ENCODE results near the gene PELI2.

GRCh38 chr14:56073799-56074198 lies 44.4 kb upstream of the PELI2 start:
- TF ChIP-seq CTCF (IDR thresholded peaks at IDR 0.05) (no peak), EZH2 (IDR thresholded peaks at IDR 0.05) (no peak)

Measured in neural progenitor cell (in vitro differentiated cells).